Erythroblast (primary cell): ENCODE data around the gene COPA.

Source experiments
- GATA1 ChIP-seq: IDR thresholded peaks from 2 replicates; pipeline ENCODE4 v1.6.1; 2011; ENCODE audit warnings: low read depth, mild to moderate bottlenecking, control low read depth, low read length, moderate library complexity
- POLR2A ChIP-seq: IDR thresholded peaks from 2 replicates; pipeline ENCODE4 v1.6.1; 2011; ENCODE audit warnings: mild to moderate bottlenecking, low read length

GRCh38 chr1:160271025-160271424 lies 72.0 kb downstream of the COPA start:
- TF ChIP-seq POLR2A: no peak
- TF ChIP-seq GATA1: no peak
